GM12878 (cell line): Measurements from ENCODE around the gene CCDC39. TPM values are rescaled to one million over a fixed set of nuclear protein-coding genes. Genes with fewer than 3 reads are reported as not detected.

ENCODE experiments used
- ATAC-seq: fragments of 200-7000 bp; cut with Tn5 transposase; 3 replicates; pipeline ENCODE4 v1.9.1; 2020; ENCODE audit warnings: mild to moderate bottlenecking, moderate library complexity
- BruUV-seq: library from RNA; stranded (reverse); fragments of 400-500 nt; replicated peaks from 2 replicates; lab custom pipeline; 2021; lab: Mats Ljungman, UMichigan
- CTCF ChIA-PET: fragments of 300-600 bp; sonication (Branson Sonifier 250); formaldehyde crosslinking; extraction: SDS; loops from one replicate; lab custom pipeline; 2021; ENCODE audit warnings: inconsistent platforms; lab: Yijun Ruan, JAX
- POLR2A ChIA-PET: fragments of 350-600 bp; formaldehyde crosslinking; extraction: SDS; loops from one replicate; lab custom pipeline; 2021; ENCODE audit warnings: inconsistent platforms; lab: Charles Lee
- RAD21 ChIA-PET: fragments of 300-600 bp; sonication (Branson Sonifier 250); formaldehyde crosslinking; loops from one replicate; lab custom pipeline; 2023; ENCODE audit warnings: antibody characterized with exemption; ENCODE audit not compliant: unreplicated experiment; lab: Charles Lee
- SMC1A ChIA-PET: fragments of 300-600 bp; sonication (Branson Sonifier 250); formaldehyde crosslinking; loops from one replicate; lab custom pipeline; 2023; ENCODE audit not compliant: unreplicated experiment, uncharacterized antibody; lab: Charles Lee
- DNase-seq: peaks from one replicate; pipeline ENCODE4 v3.0.0-alpha.2; 2011; ENCODE audit warnings: low read depth, low spot score
- FAIRE-seq: peaks from 3 replicates; lab custom pipeline; 2011; peaks lifted over from hg19 to GRCh38; lab: Jason Lieb, UNC
- H2AFZ ChIP-seq: 2 replicates; pipeline ENCODE4 v1.6.0; 2011; ENCODE audit warnings: low read depth, low read length, control low read depth; ENCODE audit not compliant: control insufficient read depth
- H3K27ac ChIP-seq: 2 replicates; pipeline ENCODE4 v1.5.1; 2011; ENCODE audit warnings: control low read depth; ENCODE audit not compliant: control insufficient read depth, insufficient read depth
- H3K27me3 ChIP-seq, 2 experiments: replicated peaks in 1 of 2; 2 replicates each; pipeline versions ENCODE4 v1.6.0 to v1.6.1; 2011; ENCODE audit warnings: low read length in 1 of 2; ENCODE audit not compliant: control insufficient read depth in 2 of 2, insufficient read depth in 2 of 2
- H3K36me3 ChIP-seq, 2 experiments: 2 replicates each; pipeline ENCODE4 v1.5.1; 2011; ENCODE audit warnings: low read length in 1 of 2; ENCODE audit not compliant: control insufficient read depth in 2 of 2, insufficient read depth in 2 of 2
- H3K4me1 ChIP-seq: 2 replicates; pipeline ENCODE4 v1.6.1; 2011; ENCODE audit warnings: mild to moderate bottlenecking, low read length, moderate library complexity, mixed read lengths; ENCODE audit not compliant: control insufficient read depth, insufficient read depth
- H3K4me2 ChIP-seq: 2 replicates; pipeline ENCODE4 v1.6.0; 2011; ENCODE audit warnings: control low read depth; ENCODE audit not compliant: control insufficient read depth, insufficient read depth
- H3K4me3 ChIP-seq: fragments of 200-600 bp; sonication (generic); 2 replicates; pipeline ENCODE4 v1.5.1; 2016
- H3K79me2 ChIP-seq: 2 replicates; pipeline ENCODE4 v1.6.0; 2011; ENCODE audit warnings: low read length; ENCODE audit not compliant: control insufficient read depth, insufficient read depth
- H3K9ac ChIP-seq: 2 replicates; pipeline ENCODE4 v1.8.0; 2011; ENCODE audit warnings: low read length, control low read depth, mixed read lengths; ENCODE audit not compliant: control insufficient read depth, insufficient read depth
- H3K9me3 ChIP-seq: replicated peaks from 3 replicates; pipeline ENCODE4 v1.5.1; 2011; ENCODE audit warnings: mild to moderate bottlenecking, low read length; ENCODE audit not compliant: control insufficient read depth, insufficient read depth
- H4K20me1 ChIP-seq: 2 replicates; pipeline ENCODE4 v1.6.0; 2011; ENCODE audit not compliant: control insufficient read depth, insufficient read depth
- BMI1 ChIP-seq: fragments of 450-650 bp; IDR thresholded peaks from 2 replicates; pipeline ENCODE4 v1.6.1; 2016; ENCODE audit warnings: mild to moderate bottlenecking, moderate library complexity, borderline replicate concordance
- BRCA1 ChIP-seq: IDR thresholded peaks from 2 replicates; pipeline ENCODE4 v1.6.1; 2011; ENCODE audit warnings: low read depth, low read length, improper control_type of control experiment
- CHD2 ChIP-seq: IDR thresholded peaks from 2 replicates; pipeline ENCODE4 v1.6.1; 2011; ENCODE audit warnings: low read depth, low read length, improper control_type of control experiment, borderline replicate concordance
- CREM ChIP-seq: IDR thresholded peaks from 2 replicates; pipeline ENCODE4 v1.6.1; 2014; ENCODE audit warnings: antibody characterized with exemption, low read depth
- E4F1 ChIP-seq: fragments of 450-650 bp; IDR thresholded peaks from 2 replicates; pipeline ENCODE4 v1.6.1; 2018; ENCODE audit warnings: borderline replicate concordance, mild to moderate bottlenecking; ENCODE audit not compliant: partially characterized antibody
- EP300 ChIP-seq, 2 experiments: fragments of 150-350 bp in 1 of 2; IDR thresholded peaks; 2 replicates each; pipeline ENCODE4 v1.6.1; 2011 to 2012; ENCODE audit warnings: low read depth in 2 of 2, low read length in 2 of 2, borderline replicate concordance in 1 of 2, improper control_type of control experiment in 1 of 2, inconsistent platforms in 1 of 2; ENCODE audit not compliant: control insufficient read depth in 1 of 2
- ETV6 ChIP-seq, 2 experiments: fragments of 450-650 bp in 1 of 2; IDR thresholded peaks in 1 of 2; conservative IDR thresholded peaks in 1 of 2; 2 replicates each; pipeline ENCODE4 v1.6.1; 2014; ENCODE audit warnings: antibody characterized with exemption in 1 of 2, borderline replicate concordance in 1 of 2, low read depth in 1 of 2, mild to moderate bottlenecking in 1 of 2, moderate library complexity in 1 of 2
- KLF5 ChIP-seq: fragments of 450-650 bp; IDR thresholded peaks from 2 replicates; pipeline ENCODE4 v1.6.1; 2014; ENCODE audit warnings: mild to moderate bottlenecking; ENCODE audit not compliant: partially characterized antibody
- NBN ChIP-seq: fragments of 450-650 bp; IDR thresholded peaks from 2 replicates; pipeline ENCODE4 v1.6.1; 2016
- NFIC ChIP-seq: IDR thresholded peaks from 2 replicates; pipeline ENCODE4 v1.6.1; 2012; ENCODE audit warnings: low read depth, mild to moderate bottlenecking, inconsistent platforms, low read length, moderate library complexity
- PML ChIP-seq: IDR thresholded peaks from 2 replicates; pipeline ENCODE4 v1.6.1; 2012; ENCODE audit warnings: low read length, inconsistent platforms
- SIN3A ChIP-seq: IDR thresholded peaks from 2 replicates; pipeline ENCODE4 v1.6.1; 2012; ENCODE audit warnings: low read depth, low read length, improper control_type of control experiment
- SPI1 ChIP-seq: IDR thresholded peaks from 2 replicates; pipeline ENCODE4 v1.6.1; 2011; ENCODE audit warnings: low read depth, mild to moderate bottlenecking, low read length, moderate library complexity, borderline replicate concordance; ENCODE audit not compliant: insufficient read depth
- SREBF1 ChIP-seq: IDR thresholded peaks from 2 replicates; pipeline ENCODE4 v1.6.1; 2012; ENCODE audit warnings: mild to moderate bottlenecking, low read length
- ZNF217 ChIP-seq: fragments of 450-650 bp; IDR thresholded peaks from 2 replicates; pipeline ENCODE4 v1.6.1; 2017; ENCODE audit warnings: antibody characterized with exemption, mild to moderate bottlenecking
- WGBS: methylation state at CpG from one replicate; pipeline ENCODE4 v1.1.6; 2016; ENCODE audit warnings: low lambda C conversion rate; ENCODE audit not compliant: insufficient replicate concordance, insufficient coverage; ENCODE audit errors: missing lambda C conversion rate; 5-methylcytosine and 5-hydroxymethylcytosine counted together
- in situ Hi-C: fragments of 300-500 bp; cut with MboI; formaldehyde crosslinking; loops from 9 replicates; pipeline ENCODE4 v1.14.3; 2018; ENCODE audit warnings: mixed read lengths
- intact Hi-C: fragments of 100-400 bp; cut with micrococcal nuclease; formaldehyde crosslinking; loops from one replicate; pipeline ENCODE4 v1.14.2; 2022; ENCODE audit not compliant: unreplicated experiment
- polyA plus RNA-seq, 11 experiments: library from polyadenylated mRNA; depleted of rRNA in 4 of 11; unstranded in 6 of 11; stranded (reverse) in 5 of 11; fragments of >200 nt; fragmentation: Nextera tagmentation in 4 of 11; fragmentation: Illumina TruSeq in 1 of 11; extraction: Ambion mirVana in 4 of 11; extraction: Trizol in 1 of 11; gene quantifications; 1 replicate in 1 of 11; 2 replicates in 10 of 11; pipeline versions ENCODE4 v1.2.1 to v1.2.3, GENCODE V29; 2011 to 2016; ENCODE audit warnings: inconsistent platforms in 2 of 11, missing spikeins in 2 of 11, low read depth in 1 of 11
- total RNA-seq, 4 experiments: library from RNA; depleted of rRNA in 3 of 4; stranded (reverse); fragments of >200 nt in 3 of 4; fragmentation: Illumina TruSeq in 1 of 4; extraction: Trizol in 1 of 4; gene quantifications; 2 replicates each; pipeline versions ENCODE4 v1.2.1 to v1.2.3, GENCODE V29; 2013 to 2021
- TF ChIP-seq, protein P1 (sequence below): fragments of 450-650 bp; IDR thresholded peaks from 2 replicates; pipeline ENCODE4 v1.6.1; 2017; ENCODE audit warnings: antibody characterized with exemption, mild to moderate bottlenecking, moderate library complexity

Gene CCDC39
- total and polyA plus RNA-seq, 10 of the 15 experiments (the other 5 are each of a cell fraction or from before 2014, with no cell fraction given), result 0.10 to 0.69 (median 0.31) TPM

DNA sequence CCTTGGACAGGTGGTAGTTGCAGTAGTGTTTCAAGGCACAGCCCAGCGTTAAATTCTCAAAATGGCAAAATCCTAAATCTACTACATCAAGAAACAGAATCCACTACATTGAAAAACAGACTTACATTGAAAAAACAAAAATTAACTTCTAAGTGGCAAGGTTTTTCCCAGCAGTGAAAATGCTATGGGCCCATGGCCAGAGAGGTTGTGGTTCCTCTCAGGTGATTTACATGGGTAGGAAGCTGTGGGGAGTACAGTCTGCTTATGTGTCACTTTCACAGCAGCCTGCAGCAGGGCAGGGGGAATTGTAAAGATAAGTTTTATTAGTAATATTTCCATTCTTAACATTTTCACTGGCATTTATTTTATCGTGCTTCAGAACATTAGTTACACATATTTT, 52.4 kb downstream of the CCDC39 start (continued):
- TF ChIP-seq, protein P1, sequence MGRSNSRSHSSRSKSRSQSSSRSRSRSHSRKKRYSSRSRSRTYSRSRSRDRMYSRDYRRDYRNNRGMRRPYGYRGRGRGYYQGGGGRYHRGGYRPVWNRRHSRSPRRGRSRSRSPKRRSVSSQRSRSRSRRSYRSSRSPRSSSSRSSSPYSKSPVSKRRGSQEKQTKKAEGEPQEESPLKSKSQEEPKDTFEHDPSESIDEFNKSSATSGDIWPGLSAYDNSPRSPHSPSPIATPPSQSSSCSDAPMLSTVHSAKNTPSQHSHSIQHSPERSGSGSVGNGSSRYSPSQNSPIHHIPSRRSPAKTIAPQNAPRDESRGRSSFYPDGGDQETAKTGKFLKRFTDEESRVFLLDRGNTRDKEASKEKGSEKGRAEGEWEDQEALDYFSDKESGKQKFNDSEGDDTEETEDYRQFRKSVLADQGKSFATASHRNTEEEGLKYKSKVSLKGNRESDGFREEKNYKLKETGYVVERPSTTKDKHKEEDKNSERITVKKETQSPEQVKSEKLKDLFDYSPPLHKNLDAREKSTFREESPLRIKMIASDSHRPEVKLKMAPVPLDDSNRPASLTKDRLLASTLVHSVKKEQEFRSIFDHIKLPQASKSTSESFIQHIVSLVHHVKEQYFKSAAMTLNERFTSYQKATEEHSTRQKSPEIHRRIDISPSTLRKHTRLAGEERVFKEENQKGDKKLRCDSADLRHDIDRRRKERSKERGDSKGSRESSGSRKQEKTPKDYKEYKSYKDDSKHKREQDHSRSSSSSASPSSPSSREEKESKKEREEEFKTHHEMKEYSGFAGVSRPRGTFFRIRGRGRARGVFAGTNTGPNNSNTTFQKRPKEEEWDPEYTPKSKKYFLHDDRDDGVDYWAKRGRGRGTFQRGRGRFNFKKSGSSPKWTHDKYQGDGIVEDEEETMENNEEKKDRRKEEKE, result no peak
- TF ChIP-seq SPI1, result peak; percentile 8; the same call in 1 of the 2 replicates

DNA sequence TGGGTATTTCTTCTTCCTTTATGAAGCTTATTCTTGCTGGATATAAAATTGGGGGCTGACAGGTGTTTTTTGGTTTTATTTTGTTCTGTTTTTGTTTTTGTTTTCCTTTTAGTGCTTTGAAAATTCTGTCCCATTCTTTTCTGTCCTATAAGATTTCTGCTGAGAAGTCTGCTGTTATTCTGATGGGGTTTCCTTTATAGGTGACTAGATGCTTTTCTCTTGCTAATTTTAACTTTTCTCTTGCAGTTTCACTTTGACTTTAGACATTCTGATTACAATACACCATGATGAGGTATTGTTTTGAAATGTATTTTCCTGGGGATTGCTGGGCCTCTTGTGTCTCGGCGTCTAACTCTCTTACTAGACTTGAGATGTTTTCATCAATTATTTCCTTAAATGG, 54.6 kb downstream of the CCDC39 start:
- BruUV-seq, result no TSS peak
- no peaks in the 10 kb centered on the region for H3K27me3 ChIP-seq
- no peaks in the 10 kb centered on the region for H3K79me2 ChIP-seq
- POLR2A ChIA-PET, result no interaction called here
- SMC1A ChIA-PET, result no interaction called here
- H3K4me3 ChIP-seq, result no peak overlapping the region
- peak overlapping the region; percentile 46; the same call in 1 of the 2 replicates for H3K27ac ChIP-seq
- H3K4me2 ChIP-seq, result no peak overlapping the region
- H3K36me3 ChIP-seq, result peaks cover 0 to 3% of the 10 kb centered on the region in 2 experiments; a peak in 1 of 4 replicates
- peak; percentile 17 for DNase-seq
- 72% methylated on average over 2 of the region's 2 CpGs for WGBS
- FAIRE-seq, result no peak
- CTCF ChIA-PET, result no interaction called here
- peaks cover 12% of the 10 kb centered on the region; the same call in 2 of the 3 replicates for H3K9me3 ChIP-seq
- ATAC-seq, result peak; percentile 75
- no peak overlapping the region for H3K9ac ChIP-seq
- RAD21 ChIA-PET, result no interaction called here
- H3K4me1 ChIP-seq, result peaks cover 25% of the 10 kb centered on the region
- no peak overlapping the region for H2AFZ ChIP-seq
- H4K20me1 ChIP-seq, result no peaks in the 10 kb centered on the region
- intact Hi-C loops (loop anchor here (5.0 to 10.0 kb wide), 2 partner anchors 53 to 290 kb away; partner anchors contain the start of genes CCDC39 and FXR1), in situ Hi-C loops (loop anchor here (25.0 kb wide), 1 partner anchor 1287 kb away; the partner anchor contains the start of gene MFN1)
- TF ChIP-seq BMI1, result no peak
- no peak for TF ChIP-seq SIN3A
- no peak for TF ChIP-seq CHD2
- TF ChIP-seq PML, result 0 out of 2 replicates have a peak, but pooled peaks have one; percentile 29
- TF ChIP-seq SREBF1, result no peak
- peak; percentile 88 for TF ChIP-seq NBN
- peak in 1 of 2 experiments; percentile 27; a peak in 1 of 4 replicates for TF ChIP-seq ETV6 (conservative IDR thresholded peaks at IDR 0.05 in 1 of 2, IDR thresholded peaks at IDR 0.05 in 1 of 2; ENCODE audit: borderline replicate concordance in 1 of 2, low read depth in 1 of 2)
- no peak for TF ChIP-seq KLF5
- no peak for TF ChIP-seq SPI1
- no peak for TF ChIP-seq BRCA1
- no peak; a peak in 1 of 4 replicates for TF ChIP-seq EP300 (IDR thresholded peaks at IDR 0.05; ENCODE audit: borderline replicate concordance in 1 of 2, control insufficient read depth in 1 of 2, low read depth in 2 of 2, low read length in 2 of 2)
- 0 out of 2 replicates have a peak, but pooled peaks have one; percentile 18 for TF ChIP-seq CREM
- no peak for TF ChIP-seq E4F1
- 0 out of 2 replicates have a peak, but pooled peaks have one; percentile 52 for TF ChIP-seq ZNF217
- TF ChIP-seq NFIC, result peak; percentile 60; the same call in 1 of the 2 replicates
